HCT116 (cell line): ENCODE measurements around the gene PLEKHA5.

ENCODE experiments used
- CBX3 ChIP-seq: IDR thresholded peaks from 2 replicates; pipeline ENCODE4 v1.6.1; 2012; ENCODE audit warnings: low read depth
- POLR2A ChIP-seq: IDR thresholded peaks from 2 replicates; pipeline ENCODE4 v1.7.0; 2011; ENCODE audit warnings: borderline replicate concordance; ENCODE audit not compliant: insufficient read depth, insufficient read length; ENCODE audit errors: extremely low read depth
- POLR2AphosphoS5 ChIP-seq: IDR thresholded peaks from 2 replicates; pipeline ENCODE4 v1.6.1; 2011; ENCODE audit warnings: mild to moderate bottlenecking, low read depth, low read length, moderate library complexity
- RAD21 ChIP-seq: IDR thresholded peaks from 2 replicates; pipeline ENCODE4 v1.6.1; 2012; ENCODE audit warnings: low read depth, mild to moderate bottlenecking
- SIN3A ChIP-seq: IDR thresholded peaks from 2 replicates; pipeline ENCODE4 v1.6.1; 2012; ENCODE audit warnings: low read depth
- TF ChIP-seq, protein P1 (sequence below), 3 experiments: fragments of 200-600 bp in 1 of 3; sonication (generic) in 1 of 3; IDR thresholded peaks in 2 of 3; conservative IDR thresholded peaks in 1 of 3; 2 replicates each; pipeline ENCODE4 v1.5.1; 2012 to 2017; ENCODE audit warnings: low read depth in 2 of 3, low read length in 2 of 3, antibody characterized with exemption in 1 of 3, borderline replicate concordance in 1 of 3, control low read depth in 1 of 3, mild to moderate bottlenecking in 1 of 3, mixed read lengths in 1 of 3, mixed run types in 1 of 3, moderate library complexity in 1 of 3; ENCODE audit not compliant: insufficient read depth in 1 of 3

DNA sequence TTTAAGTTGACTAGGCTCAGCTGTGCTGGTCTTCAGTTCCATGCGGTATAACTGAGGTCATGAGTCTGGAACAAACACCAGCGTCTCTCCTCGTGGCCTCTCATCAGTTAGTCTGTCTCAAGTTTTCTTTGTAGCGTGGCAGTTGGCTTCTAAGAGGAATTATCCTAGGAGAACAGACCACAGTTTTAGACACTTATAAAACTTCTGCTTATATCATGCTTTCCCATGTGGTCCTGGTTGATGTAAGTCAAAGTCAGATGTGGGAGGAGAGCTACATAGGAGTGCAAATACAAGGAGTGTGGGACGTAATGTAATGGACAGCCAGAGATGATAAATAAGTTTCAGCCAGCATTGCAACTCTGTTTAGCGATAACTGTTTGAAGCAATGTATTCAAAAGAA, 14.8 kb downstream of the PLEKHA5 start:
- TF ChIP-seq, protein P1, sequence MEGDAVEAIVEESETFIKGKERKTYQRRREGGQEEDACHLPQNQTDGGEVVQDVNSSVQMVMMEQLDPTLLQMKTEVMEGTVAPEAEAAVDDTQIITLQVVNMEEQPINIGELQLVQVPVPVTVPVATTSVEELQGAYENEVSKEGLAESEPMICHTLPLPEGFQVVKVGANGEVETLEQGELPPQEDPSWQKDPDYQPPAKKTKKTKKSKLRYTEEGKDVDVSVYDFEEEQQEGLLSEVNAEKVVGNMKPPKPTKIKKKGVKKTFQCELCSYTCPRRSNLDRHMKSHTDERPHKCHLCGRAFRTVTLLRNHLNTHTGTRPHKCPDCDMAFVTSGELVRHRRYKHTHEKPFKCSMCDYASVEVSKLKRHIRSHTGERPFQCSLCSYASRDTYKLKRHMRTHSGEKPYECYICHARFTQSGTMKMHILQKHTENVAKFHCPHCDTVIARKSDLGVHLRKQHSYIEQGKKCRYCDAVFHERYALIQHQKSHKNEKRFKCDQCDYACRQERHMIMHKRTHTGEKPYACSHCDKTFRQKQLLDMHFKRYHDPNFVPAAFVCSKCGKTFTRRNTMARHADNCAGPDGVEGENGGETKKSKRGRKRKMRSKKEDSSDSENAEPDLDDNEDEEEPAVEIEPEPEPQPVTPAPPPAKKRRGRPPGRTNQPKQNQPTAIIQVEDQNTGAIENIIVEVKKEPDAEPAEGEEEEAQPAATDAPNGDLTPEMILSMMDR (IDR thresholded peaks at IDR 0.05 in 2 of 3, conservative IDR thresholded peaks at IDR 0.05 in 1 of 3; ENCODE audit: borderline replicate concordance in 1 of 3, insufficient read depth in 1 of 3, low read depth in 2 of 3, low read length in 2 of 3) = no peak
- TF ChIP-seq POLR2AphosphoS5 (no peak), RAD21 (no peak), CBX3 (no peak), POLR2A (no peak), SIN3A (no peak)
